ENCODE data around the gene TLE4.
"Not testable (repeated sequence)": the region's sequence is repeated elsewhere in the genome, so short reads cannot be mapped to it uniquely, and the experiment has no call there.

TLE4 gene

DNA sequence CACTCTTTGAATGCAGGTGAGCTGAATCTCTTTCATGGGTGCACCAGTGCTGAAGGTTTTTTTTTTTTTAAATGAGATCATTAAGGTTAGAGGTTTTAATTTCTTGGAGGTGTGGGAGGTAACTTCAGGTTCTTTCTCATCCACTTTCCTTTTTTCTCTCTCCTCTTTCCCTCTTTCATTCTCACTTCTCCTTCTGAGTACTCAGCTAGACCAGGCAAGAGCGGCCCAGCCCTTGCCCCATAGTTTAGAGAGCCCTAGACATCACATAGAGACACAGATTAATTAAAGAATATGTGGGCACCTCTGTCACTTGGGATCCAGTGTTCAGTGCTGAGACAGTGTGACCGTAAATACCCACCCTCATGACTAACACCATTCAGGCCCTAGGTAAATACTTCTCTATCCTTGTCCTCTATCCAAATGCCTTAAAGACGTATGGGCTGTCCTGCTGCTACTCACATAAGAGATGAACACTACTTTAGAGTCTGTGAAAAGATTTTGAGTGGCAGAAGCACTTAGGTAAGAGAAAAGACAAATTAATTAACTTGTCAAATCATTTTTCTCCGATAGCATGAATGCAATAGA is 174.1 kb downstream of the TLE4 start:
- no peak for DNase-seq

DNA sequence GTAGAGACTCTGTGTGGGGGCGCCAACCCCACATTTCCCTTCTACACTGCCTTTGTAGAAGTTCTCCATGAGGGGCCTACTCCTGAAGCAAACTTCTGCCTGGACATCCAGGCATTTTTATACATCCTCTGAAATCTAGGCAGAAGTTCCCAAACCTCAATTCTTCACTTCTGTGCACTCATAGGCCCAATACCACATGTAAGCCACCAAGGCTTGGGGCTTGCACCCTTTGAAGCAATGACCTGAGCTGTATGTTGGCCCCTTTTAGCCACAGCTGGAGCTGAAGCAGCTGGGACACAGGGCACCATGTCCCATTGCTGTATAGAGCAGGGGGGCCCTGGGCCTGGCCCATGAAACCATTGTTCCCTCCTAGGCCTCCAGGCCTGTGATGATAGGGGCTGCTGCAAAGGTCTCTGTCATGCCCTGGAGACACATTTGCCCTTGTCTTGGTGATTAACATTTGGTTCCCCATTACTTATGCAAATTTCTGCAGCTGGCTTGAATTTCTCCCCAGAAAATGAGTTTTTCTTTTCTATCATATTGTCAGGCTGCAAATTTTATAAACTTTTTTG is 180.2 kb downstream of the TLE4 start:
- DNase-seq = not testable (repeated sequence)

DNA sequence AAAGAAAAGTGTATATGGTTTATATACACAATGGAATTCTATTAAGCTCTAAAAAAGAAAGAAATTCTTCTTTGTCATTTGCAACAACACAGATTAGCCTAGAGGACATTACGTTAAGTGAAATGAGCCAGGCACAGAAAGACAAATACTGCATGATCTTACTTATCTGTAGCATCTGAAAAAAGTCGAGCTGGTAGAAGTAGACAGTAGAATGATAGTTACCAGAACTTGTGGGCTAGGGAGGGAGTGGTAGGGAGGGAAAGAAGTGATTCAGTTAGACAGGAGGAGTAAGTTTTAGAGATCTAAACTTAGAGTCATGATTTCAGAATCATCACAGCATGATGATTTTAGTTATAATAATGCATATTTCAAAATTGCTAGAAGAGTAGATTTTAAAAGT is 184.6 kb downstream of the TLE4 start:
- no peak for DNase-seq

DNA sequence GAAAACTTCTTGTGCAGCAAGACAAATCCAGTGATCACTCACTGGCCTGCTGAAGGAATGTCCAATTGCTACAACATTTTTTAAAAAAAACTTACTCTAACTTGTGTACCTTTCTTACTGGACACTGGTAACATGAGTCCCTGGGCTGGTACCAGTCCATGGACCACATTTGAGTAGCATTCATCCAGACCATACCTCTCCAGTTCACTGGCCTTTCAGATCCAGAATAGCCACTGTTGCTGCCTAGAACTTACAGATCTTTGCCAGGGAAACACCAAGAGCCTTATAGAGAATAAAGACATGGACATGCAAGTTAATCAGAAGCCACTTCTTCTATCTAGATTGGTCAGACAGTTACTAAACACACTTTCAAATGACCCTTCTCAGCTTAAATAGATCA is 185.3 kb downstream of the TLE4 start:
- DNase-seq = no peak

DNA sequence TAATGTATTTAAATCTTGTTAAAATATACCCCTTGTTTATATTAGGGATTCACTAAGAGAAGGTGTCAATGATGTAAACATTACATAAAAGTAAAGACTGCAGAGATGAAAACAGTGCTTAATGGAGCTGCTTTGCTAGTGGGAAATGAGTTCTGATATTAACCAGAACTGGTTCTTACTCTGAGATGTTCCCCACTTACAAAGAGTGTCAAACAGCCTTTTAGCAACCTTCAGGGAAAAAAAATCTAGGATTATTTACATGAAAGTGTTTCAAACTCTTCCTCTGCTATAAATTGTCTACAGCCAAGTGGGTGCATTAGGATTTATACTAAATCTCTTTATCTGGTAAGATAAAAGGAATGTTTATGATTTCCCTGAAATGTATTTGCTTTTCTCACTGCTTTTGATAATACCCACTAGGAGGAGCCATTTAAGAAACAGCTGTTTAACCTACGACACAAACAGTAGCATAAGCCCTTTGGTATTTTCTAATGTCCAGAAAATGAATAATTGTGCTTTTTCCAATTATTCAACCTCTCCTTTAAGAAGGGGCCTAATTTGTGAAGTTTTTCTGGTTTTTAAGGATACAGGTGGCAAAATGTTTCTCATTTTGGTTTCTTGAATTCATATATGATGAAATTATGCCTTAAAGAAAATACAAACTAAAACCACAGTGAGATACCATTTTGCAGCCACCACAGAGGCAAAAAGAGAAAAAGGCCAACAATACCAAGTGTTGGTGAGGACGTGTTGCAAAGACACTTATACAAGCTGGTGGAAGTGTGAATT is 186.3 kb downstream of the TLE4 start:
- no peak for DNase-seq

DNA sequence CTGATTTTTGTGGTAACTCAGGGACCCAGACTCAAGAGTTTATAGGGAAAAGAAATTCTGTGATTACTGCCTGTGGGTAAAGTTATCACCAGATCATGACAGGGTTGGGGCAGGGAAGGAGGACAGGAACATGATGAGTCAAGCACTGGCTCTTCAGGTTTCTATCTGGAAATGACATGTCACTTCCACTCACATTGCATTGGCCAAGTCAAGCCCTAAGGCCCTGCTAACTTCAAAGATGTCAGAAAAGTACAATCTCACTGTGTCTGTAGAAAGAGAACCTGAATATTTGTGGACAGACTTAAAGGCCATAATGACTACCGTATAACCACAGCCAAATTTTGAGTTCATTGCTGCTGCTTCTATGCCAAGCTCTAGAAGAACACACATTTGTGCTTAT is 187.7 kb downstream of the TLE4 start:
- no peak for DNase-seq

DNA sequence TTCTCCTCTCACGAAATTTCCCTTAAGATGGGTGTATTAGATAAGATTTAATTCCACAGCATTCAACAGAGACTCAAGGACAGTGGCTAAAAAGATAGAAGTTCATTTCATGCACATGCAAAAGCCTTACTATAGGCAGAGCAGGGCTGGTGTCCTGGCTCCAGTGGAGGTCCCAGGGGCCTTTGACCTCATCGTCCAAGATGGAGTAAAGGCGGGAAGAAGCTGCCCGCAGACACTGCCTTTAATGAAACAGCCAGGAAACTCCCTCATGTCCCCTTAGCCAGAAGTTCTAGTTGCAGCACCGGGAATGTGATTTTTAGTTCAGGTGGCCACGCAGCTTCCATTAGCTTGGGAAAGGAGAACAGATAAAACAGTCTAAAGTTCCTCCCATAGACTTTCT is 190.3 kb downstream of the TLE4 start:
- no peak for DNase-seq

DNA sequence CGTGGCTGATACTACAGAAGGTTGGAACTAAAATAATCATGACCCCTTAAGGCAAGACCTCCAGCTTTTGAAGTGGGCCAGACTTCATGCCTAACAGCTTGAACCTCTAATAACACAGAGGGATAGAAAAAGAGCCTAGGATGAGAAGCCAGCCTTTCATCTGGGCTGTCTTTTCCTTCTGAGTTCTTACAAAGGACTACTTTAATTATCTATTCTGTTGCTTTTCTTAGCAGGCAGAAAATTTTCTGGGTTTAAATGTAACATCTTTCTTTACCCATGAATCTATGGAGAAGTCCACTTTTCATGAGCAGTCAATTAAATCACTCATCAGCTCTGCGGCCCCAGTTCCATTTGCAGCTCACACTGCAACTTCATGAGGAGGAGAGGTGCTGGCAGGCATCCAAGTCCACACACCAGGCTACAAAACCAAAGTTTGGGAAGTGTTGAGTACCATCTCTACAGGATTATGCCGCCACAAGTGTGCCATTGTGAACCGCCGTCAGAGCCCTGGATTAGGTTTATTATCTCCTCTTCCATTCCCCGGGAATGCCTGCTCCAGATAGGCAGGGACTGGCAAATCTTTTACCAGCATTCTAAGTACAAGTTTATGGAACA is 192.0 kb downstream of the TLE4 start:
- DNase-seq = peak; percentile 17

DNA sequence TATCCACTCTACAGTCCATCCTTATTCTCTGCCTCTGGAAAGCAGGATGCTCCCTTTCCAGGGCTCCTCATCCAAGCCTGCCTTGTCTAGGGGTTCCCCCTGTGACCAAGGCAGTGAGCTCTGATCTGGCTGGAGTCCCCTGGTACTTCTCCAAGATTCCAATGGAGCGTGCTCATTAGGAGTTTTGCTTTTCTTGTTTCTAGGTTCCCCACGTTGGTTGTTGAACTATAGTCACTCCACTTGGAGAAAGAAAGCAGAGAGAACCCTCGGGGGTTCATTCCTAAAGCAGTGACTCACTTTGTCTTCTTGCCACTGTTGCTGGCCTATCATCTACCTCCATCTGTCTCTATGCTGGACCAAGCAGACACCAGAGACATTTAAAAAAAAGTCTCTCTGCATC is 192.6 kb downstream of the TLE4 start:
- DNase-seq = peak; percentile 47

DNA sequence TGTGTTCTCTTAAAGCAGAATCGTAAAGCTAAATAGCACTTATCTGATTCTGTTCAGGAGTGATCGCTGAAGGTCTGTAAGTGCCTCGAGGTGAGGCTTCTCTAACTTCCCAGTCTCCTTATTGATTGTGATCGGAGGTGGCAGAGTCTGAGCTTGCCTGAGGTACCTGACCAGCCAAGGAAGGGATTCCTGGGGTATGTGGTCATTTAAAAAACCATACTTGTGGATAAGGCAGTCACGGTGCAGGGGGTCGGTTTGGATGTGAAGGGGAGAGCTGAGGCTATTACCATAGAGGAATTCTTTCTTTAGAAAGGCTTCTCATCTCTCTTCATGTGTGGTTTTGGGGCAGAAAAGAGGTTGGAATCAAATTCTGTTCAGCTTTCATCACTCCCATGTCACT is 193.7 kb downstream of the TLE4 start:
- no peak for DNase-seq

DNA sequence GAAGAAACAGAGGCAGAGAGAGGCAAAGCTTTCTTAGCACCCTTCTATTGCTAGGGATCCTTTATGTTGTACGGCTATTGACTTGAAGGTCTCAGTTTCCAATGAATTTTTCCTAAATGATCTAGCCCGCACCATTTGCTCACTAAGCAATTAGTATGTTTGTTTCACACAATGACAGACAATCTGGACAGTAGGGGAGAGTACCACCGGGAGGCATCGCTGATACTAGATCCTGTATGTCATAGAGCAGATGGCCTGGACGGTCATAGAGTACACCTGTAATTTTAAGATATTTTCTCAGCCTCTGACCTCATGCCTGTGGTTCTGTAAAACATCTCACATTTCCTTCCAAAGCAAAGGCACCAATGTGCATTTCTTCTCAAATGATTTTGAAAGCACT is 194.3 kb downstream of the TLE4 start:
- no peak for DNase-seq

DNA sequence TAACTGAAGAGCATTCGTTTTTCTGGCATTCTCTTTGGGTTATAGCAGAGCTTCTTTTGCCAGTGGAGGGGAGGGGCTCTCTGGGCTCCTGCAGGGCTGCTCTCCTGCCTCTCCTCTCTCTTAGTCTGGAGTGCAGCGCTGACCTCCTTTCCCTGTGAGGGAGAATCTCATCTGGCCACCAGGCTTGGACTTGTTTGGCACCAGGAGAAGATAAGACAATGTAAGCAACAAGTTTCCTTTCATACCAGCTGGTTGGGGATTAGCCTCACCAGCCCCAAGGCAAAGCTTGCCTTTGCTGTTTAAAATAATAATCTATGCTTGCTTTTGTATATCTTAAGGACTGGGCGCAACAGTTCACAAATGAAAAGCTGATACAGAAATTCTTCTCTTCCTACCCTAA is 196.4 kb downstream of the TLE4 start:
- peak; percentile 60 for DNase-seq

DNA sequence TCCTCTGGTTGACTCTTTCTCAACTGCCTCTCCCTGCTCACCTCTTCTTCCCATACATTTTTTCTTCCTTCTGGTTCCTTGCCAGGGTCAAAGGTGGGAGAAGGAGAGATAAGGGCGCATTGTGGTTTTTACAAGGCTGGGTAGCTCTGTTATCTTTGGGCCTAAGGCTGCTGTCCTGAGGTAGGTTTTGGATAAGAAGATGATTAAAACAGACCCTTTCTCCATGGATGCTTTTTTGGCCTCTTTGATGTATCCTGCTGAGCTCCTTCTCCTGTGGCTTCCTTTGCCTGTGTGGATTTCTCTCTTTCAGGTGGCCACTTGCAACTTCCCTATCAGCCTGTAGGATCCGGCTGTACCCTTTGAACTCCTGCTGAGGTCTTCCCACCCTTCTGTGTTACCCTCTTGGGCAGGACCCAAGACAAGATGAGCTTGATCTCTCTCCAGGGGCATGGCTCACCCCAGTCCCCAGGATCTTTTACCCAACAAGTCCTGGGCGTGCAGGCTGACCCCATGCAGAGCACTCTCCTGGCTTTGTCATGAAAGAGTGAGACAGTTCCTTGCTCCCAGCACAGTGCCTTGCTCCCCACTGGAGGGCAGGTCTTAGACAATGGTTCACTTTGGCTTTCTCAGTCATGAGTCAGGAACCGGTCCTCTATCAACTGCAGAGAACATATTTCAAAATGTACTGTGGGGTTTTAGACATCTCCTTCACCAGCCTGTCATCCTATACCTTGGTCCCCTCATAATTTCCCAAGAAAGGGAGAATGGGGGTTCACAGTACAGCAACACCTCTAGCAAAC is 197.9 kb downstream of the TLE4 start:
- DNase-seq = no peak

DNA sequence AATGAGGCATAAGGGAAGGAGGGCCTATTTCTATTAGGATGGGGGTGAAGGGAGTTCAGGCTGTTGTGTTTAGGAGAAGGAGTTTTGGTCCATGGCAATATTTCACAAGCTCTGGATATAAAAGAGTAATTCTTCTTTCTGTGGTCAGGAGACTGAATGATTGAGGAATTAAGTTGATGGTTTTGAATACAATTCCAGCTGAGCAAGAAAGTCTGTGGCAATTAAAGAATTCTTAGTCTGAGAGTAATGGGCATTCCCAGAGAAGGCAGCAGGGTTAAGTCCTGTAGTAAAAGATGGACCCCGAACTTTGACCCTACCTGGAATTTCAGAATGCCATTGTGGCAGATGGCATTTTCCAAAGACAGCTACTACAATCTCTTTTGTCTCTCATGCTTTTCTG is 202.6 kb downstream of the TLE4 start:
- no peak for DNase-seq
